ENCODE measurements around the gene VWA3B. TPM values are rescaled to one million over a fixed set of nuclear protein-coding genes. Genes with fewer than 3 reads are reported as not detected.

The VWA3B gene
- total RNA-seq, 1 experiment from 2014 or later, result not detected

GRCh38 chr2:98050070-98050469 lies 36.9 kb upstream of the VWA3B start:
- Histone ChIP-seq H3K9me3 (ENCODE audit: low read length) (no peaks in the 10 kb centered on the region), H3K79me2 (ENCODE audit: low read length) (no peaks in the 10 kb centered on the region), H3K27me3 (ENCODE audit: low read length) (no peaks in the 10 kb centered on the region), H2AFZ (ENCODE audit: low read length) (no peak overlapping the region), H3K36me3 (ENCODE audit: insufficient read depth, low read length) (no peaks in the 10 kb centered on the region), H4K20me1 (ENCODE audit: insufficient read depth, low read depth, low read length) (no peaks in the 10 kb centered on the region), H3K9me2 (replicated peaks; ENCODE audit: insufficient read depth, low read length) (no peaks in the 10 kb centered on the region), H3K4me1 (ENCODE audit: low read length) (no peaks in the 10 kb centered on the region), H3K4me2 (ENCODE audit: low read depth, low read length, poor library complexity, severe bottlenecking) (no peak overlapping the region), H3K4me3 (ENCODE audit: low read length) (no peak overlapping the region), H3K27ac (ENCODE audit: low read length) (no peak overlapping the region), H3K9ac (ENCODE audit: low read length) (no peak overlapping the region)
- no peak for DNase-seq

- no peak for DNase-seq
- Histone ChIP-seq H2AFZ (ENCODE audit: low read length) (no peak overlapping the region), H3K4me1 (ENCODE audit: low read length) (0 out of 2 replicates have a peak, but pooled peaks cover under 1% of the 10 kb centered on the region)
Observed at GRCh38 chr2:98058191-98058975, 28.6 kb upstream of the VWA3B start.

GRCh38 chr2:98060277-98060676 lies 26.7 kb upstream of the VWA3B start:
- Histone ChIP-seq H2AFZ (ENCODE audit: low read length) (no peak overlapping the region), H3K4me3 (ENCODE audit: low read length) (no peak overlapping the region), H3K27me3 (ENCODE audit: low read length) (no peaks in the 10 kb centered on the region), H3K4me2 (ENCODE audit: low read depth, low read length, poor library complexity, severe bottlenecking) (no peak overlapping the region), H3K9me2 (replicated peaks; ENCODE audit: insufficient read depth, low read length) (no peaks in the 10 kb centered on the region), H3K36me3 (ENCODE audit: insufficient read depth, low read length) (no peaks in the 10 kb centered on the region), H3K9me3 (ENCODE audit: low read length) (no peaks in the 10 kb centered on the region), H3K79me2 (ENCODE audit: low read length) (no peaks in the 10 kb centered on the region), H3K9ac (ENCODE audit: low read length) (no peak overlapping the region), H3K27ac (ENCODE audit: low read length) (no peak overlapping the region), H3K4me1 (ENCODE audit: low read length) (peaks cover 4% of the 10 kb centered on the region; the same call in 1 of the 2 replicates), H4K20me1 (ENCODE audit: insufficient read depth, low read depth, low read length) (no peaks in the 10 kb centered on the region)
- no peak for DNase-seq

More at GRCh38 chr2:98058191-98058975, 28.6 kb upstream of the VWA3B start:
- Histone ChIP-seq H3K36me3 (ENCODE audit: insufficient read depth, low read length) (no peaks in the 10 kb centered on the region), H3K9me2 (replicated peaks; ENCODE audit: insufficient read depth, low read length) (no peaks in the 10 kb centered on the region), H3K4me3 (ENCODE audit: low read length) (no peak overlapping the region), H3K27me3 (ENCODE audit: low read length) (no peaks in the 10 kb centered on the region), H4K20me1 (ENCODE audit: insufficient read depth, low read depth, low read length) (no peaks in the 10 kb centered on the region), H3K27ac (ENCODE audit: low read length) (no peak overlapping the region), H3K4me2 (ENCODE audit: low read depth, low read length, poor library complexity, severe bottlenecking) (no peak overlapping the region), H3K79me2 (ENCODE audit: low read length) (no peaks in the 10 kb centered on the region), H3K9ac (ENCODE audit: low read length) (no peak overlapping the region), H3K9me3 (ENCODE audit: low read length) (no peaks in the 10 kb centered on the region)

- no peaks in the 10 kb centered on the region for H3K79me2 ChIP-seq (ENCODE audit: low read length)
- peaks cover 4% of the 10 kb centered on the region; the same call in 1 of the 2 replicates for H3K4me1 ChIP-seq (ENCODE audit: low read length)
- H3K36me3 ChIP-seq (ENCODE audit: insufficient read depth, low read length), result no peaks in the 10 kb centered on the region
- no peaks in the 10 kb centered on the region for H3K27me3 ChIP-seq (ENCODE audit: low read length)
- no peaks in the 10 kb centered on the region for H3K9me3 ChIP-seq (ENCODE audit: low read length)
- no peaks in the 10 kb centered on the region for H4K20me1 ChIP-seq (ENCODE audit: insufficient read depth, low read depth, low read length)
- peak; percentile 43 for DNase-seq
- H3K9me2 ChIP-seq (replicated peaks; ENCODE audit: insufficient read depth, low read length), result no peaks in the 10 kb centered on the region
- H3K4me3 ChIP-seq (ENCODE audit: low read length), result no peak overlapping the region
- H3K4me2 ChIP-seq (ENCODE audit: low read depth, low read length, poor library complexity, severe bottlenecking), result no peak overlapping the region
- H3K9ac ChIP-seq (ENCODE audit: low read length), result no peak overlapping the region
- H3K27ac ChIP-seq (ENCODE audit: low read length), result no peak overlapping the region
- H2AFZ ChIP-seq (ENCODE audit: low read length), result no peak overlapping the region
Observed at GRCh38 chr2:98063291-98063854, 23.6 kb upstream of the VWA3B start.

GRCh38 chr2:98065808-98066207 lies 21.2 kb upstream of the VWA3B start:
- H3K4me3 ChIP-seq (ENCODE audit: low read length), result no peak overlapping the region
- no peak overlapping the region for H3K4me2 ChIP-seq (ENCODE audit: low read depth, low read length, poor library complexity, severe bottlenecking)

GRCh38 chr2:98067160-98067559 lies 19.8 kb upstream of the VWA3B start:
- H3K4me3 ChIP-seq (ENCODE audit: low read length), result no peak overlapping the region
- H3K27ac ChIP-seq (ENCODE audit: low read length), result no peak overlapping the region
- H2AFZ ChIP-seq (ENCODE audit: low read length), result no peak overlapping the region
- H3K9me2 ChIP-seq (replicated peaks; ENCODE audit: insufficient read depth, low read length), result no peaks in the 10 kb centered on the region
- peaks cover 4% of the 10 kb centered on the region; the same call in 1 of the 2 replicates for H3K4me1 ChIP-seq (ENCODE audit: low read length)
- H3K36me3 ChIP-seq (ENCODE audit: insufficient read depth, low read length), result no peaks in the 10 kb centered on the region
- H3K9me3 ChIP-seq (ENCODE audit: low read length), result no peaks in the 10 kb centered on the region
- H3K79me2 ChIP-seq (ENCODE audit: low read length), result no peaks in the 10 kb centered on the region
- H3K4me2 ChIP-seq (ENCODE audit: low read depth, low read length, poor library complexity, severe bottlenecking), result no peak overlapping the region
- H3K27me3 ChIP-seq (ENCODE audit: low read length), result no peaks in the 10 kb centered on the region
- no peak for DNase-seq
- no peak overlapping the region for H3K9ac ChIP-seq (ENCODE audit: low read length)
- H4K20me1 ChIP-seq (ENCODE audit: insufficient read depth, low read depth, low read length), result no peaks in the 10 kb centered on the region

More at GRCh38 chr2:98065808-98066207, 21.2 kb upstream of the VWA3B start:
- no peaks in the 10 kb centered on the region for H3K9me3 ChIP-seq (ENCODE audit: low read length)
- H4K20me1 ChIP-seq (ENCODE audit: insufficient read depth, low read depth, low read length), result no peaks in the 10 kb centered on the region
- H3K9ac ChIP-seq (ENCODE audit: low read length), result no peak overlapping the region
- no peaks in the 10 kb centered on the region for H3K79me2 ChIP-seq (ENCODE audit: low read length)
- peaks cover 4% of the 10 kb centered on the region; the same call in 1 of the 2 replicates for H3K4me1 ChIP-seq (ENCODE audit: low read length)
- no peak overlapping the region for H3K27ac ChIP-seq (ENCODE audit: low read length)
- no peaks in the 10 kb centered on the region for H3K36me3 ChIP-seq (ENCODE audit: insufficient read depth, low read length)
- no peak overlapping the region for H2AFZ ChIP-seq (ENCODE audit: low read length)
- DNase-seq, result no peak
- no peaks in the 10 kb centered on the region for H3K9me2 ChIP-seq (replicated peaks; ENCODE audit: insufficient read depth, low read length)
- H3K27me3 ChIP-seq (ENCODE audit: low read length), result no peaks in the 10 kb centered on the region

- Histone ChIP-seq H4K20me1 (ENCODE audit: insufficient read depth, low read depth, low read length) (no peaks in the 10 kb centered on the region), H2AFZ (ENCODE audit: low read length) (no peak overlapping the region), H3K4me3 (ENCODE audit: low read length) (no peak overlapping the region), H3K27ac (ENCODE audit: low read length) (no peak overlapping the region), H3K4me1 (ENCODE audit: low read length) (no peaks in the 10 kb centered on the region), H3K9ac (ENCODE audit: low read length) (no peak overlapping the region), H3K4me2 (ENCODE audit: low read depth, low read length, poor library complexity, severe bottlenecking) (no peak overlapping the region), H3K9me2 (replicated peaks; ENCODE audit: insufficient read depth, low read length) (no peaks in the 10 kb centered on the region), H3K27me3 (ENCODE audit: low read length) (no peaks in the 10 kb centered on the region), H3K9me3 (ENCODE audit: low read length) (no peaks in the 10 kb centered on the region), H3K36me3 (ENCODE audit: insufficient read depth, low read length) (no peaks in the 10 kb centered on the region), H3K79me2 (ENCODE audit: low read length) (no peaks in the 10 kb centered on the region)
- no peak for DNase-seq
Observed at GRCh38 chr2:98070081-98070480, 16.9 kb upstream of the VWA3B start.

- H3K79me2 ChIP-seq (ENCODE audit: low read length), result no peaks in the 10 kb centered on the region
- no peaks in the 10 kb centered on the region for H4K20me1 ChIP-seq (ENCODE audit: insufficient read depth, low read depth, low read length)
- H3K9me2 ChIP-seq (replicated peaks; ENCODE audit: insufficient read depth, low read length), result no peaks in the 10 kb centered on the region
- no peak overlapping the region for H3K9ac ChIP-seq (ENCODE audit: low read length)
- no peak overlapping the region for H3K4me2 ChIP-seq (ENCODE audit: low read depth, low read length, poor library complexity, severe bottlenecking)
- H3K4me3 ChIP-seq (ENCODE audit: low read length), result no peak overlapping the region
- no peaks in the 10 kb centered on the region for H3K9me3 ChIP-seq (ENCODE audit: low read length)
- DNase-seq, result no peak
- H3K4me1 ChIP-seq (ENCODE audit: low read length), result no peaks in the 10 kb centered on the region
- H2AFZ ChIP-seq (ENCODE audit: low read length), result no peak overlapping the region
- no peak overlapping the region for H3K27ac ChIP-seq (ENCODE audit: low read length)
- H3K36me3 ChIP-seq (ENCODE audit: insufficient read depth, low read length), result no peaks in the 10 kb centered on the region
- no peaks in the 10 kb centered on the region for H3K27me3 ChIP-seq (ENCODE audit: low read length)
Observed at GRCh38 chr2:98072442-98072841, 14.5 kb upstream of the VWA3B start.

Data from Karpas-422 (cell line).